Placental pericyte (primary cell): ENCODE measurements around the gene ZBTB39. TPM values are rescaled to one million over a fixed set of nuclear protein-coding genes. Genes with fewer than 3 reads are reported as not detected.

Source experiments
- total RNA-seq: library from RNA; depleted of rRNA; stranded (reverse); fragments of >200 nt; gene quantifications from 2 replicates; pipeline ENCODE4 v1.2.3, GENCODE V29; 2012

Gene ZBTB39, protein sequence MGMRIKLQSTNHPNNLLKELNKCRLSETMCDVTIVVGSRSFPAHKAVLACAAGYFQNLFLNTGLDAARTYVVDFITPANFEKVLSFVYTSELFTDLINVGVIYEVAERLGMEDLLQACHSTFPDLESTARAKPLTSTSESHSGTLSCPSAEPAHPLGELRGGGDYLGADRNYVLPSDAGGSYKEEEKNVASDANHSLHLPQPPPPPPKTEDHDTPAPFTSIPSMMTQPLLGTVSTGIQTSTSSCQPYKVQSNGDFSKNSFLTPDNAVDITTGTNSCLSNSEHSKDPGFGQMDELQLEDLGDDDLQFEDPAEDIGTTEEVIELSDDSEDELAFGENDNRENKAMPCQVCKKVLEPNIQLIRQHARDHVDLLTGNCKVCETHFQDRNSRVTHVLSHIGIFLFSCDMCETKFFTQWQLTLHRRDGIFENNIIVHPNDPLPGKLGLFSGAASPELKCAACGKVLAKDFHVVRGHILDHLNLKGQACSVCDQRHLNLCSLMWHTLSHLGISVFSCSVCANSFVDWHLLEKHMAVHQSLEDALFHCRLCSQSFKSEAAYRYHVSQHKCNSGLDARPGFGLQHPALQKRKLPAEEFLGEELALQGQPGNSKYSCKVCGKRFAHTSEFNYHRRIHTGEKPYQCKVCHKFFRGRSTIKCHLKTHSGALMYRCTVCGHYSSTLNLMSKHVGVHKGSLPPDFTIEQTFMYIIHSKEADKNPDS
- 7.2 and 9.0 TPM in 2 replicates for total RNA-seq

DNA sequence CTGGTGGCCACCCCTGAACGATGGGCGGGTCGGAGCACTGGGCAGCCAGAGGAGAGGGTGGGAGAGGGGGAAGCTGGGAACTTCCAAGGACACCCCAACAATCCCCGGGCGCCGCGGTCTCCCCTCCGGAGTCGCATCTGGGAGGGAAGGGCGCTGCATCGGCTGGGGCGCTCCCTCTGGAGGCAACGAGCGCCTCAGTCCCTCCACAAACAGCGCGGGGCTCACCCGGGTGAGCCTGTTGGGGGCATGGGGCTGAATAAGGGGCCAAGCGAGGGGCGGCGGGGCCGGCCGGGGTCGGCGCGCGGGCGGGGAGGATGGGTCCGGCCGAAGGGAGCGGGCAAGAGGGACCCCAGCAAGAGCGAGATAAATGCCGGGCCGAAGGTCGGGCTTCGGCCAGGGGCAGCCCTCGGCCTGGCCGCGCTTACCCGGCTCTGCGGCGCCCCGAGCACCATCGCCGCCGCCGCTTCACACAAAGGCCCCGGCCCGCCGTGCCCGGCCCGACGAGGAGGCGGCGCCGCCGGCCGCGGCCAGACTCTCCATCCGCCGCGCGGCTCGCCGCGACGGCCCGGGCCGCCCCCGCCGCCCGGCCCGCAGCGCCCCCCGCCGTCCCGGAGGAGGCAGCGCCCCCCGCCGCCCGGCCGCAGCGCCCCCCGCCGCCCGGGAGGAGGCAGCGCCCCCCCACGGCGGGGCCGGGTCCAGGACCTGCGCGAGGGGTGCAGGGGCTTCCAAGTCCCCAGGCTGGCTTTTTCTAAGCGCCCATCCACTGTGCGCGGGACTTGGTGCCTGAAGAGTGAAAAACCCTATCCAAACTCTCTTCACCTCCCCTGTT is at the start of gene ZBTB39:
ZBTB39 (minus strand) TSS at position 567 of the 829 bp plus-strand sequence. CDS start 1,629 bp downstream, outside the sequence.

DNA sequence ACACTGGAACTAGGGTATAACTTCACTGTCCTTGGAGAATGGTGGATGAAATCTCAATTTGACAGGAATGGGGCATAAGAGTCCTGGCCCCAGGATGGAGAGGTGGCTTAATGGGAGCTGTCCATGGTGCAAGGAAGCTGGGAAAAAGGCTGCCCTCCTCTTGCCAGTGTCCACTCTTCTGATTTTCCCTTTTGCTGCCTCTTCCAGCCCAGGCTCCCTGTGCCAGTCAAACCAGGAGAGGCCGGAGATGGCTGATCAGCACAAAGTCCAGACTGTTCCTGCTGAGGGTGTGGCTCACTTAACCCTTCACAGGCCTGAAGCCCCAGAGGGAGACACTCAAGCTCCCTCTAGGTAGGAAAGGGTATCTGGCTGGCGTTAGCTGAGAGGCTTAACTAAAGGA is 43.5 kb upstream of the ZBTB39 start, which contains the start of gene MYO1A:
MYO1A (minus strand) TSS at position 240 of the 400 bp plus-strand sequence. CDS start 1,806 bp downstream, outside the sequence.

DNA sequence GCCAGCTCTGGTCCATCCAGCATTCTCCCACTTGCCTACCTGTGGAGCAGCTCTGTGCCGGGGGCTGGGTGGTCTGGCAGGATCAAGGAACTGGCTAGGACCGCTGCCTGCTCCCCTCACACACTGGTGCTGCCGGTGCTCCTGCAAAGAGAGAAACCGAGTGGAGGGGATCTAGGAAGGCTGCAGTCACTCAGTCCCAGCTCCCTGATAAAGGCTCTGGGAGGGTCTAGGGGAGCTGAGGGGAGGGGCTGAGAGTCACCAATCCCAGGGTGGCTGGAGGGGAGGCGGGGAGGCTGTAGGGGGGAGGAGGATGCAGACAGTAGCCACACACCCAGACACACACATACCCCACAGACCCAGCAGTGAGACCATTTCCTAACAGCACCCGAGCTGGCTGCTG is 10.0 kb upstream of the ZBTB39 start, which contains the start of gene TAC3:
TAC3 (minus strand) TSS at position 182 of the 400 bp plus-strand sequence. CDS start 732 bp downstream, outside the sequence.

DNA sequence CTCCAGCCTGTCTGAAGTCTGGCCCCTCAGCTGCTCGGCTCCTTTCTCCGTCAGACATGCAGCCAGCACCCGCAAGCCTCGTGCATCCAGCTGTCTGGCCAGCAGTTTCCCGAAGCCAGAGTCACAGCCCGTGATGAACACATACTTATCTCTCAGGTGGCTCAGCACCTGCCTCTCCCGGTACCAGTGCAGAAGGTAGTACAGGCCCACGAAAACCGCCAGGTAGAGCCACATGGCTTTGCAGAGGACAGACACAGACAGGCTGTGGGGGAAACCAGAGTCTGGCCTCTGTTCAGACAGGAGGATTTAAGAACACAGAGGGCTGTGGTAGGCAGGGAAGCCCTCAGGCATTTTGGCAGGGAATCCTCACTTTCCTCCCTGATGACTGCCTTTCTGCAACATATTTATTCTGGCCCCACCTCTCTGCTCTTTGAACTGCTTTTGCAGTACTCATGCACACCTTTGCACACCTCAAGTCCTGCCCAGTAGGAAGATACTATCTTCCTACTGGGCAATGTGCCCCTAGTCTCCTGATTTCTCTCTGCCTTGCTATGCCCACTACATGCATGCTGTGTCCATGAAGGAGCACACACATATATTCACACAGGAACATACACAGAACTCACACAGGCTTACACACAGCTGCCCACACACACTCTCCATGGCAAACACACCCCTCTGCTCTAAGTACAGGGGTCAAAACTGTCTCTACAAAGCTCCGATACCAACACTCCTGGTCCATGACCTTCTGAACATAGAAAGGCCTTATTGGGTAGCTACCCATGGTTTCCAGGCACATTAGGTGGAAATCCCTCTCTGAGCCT is 48.9 kb downstream of the ZBTB39 start, which contains the start of gene RDH16:
RDH16 (minus strand) TSS at position 380 of the 824 bp plus-strand sequence; CDS start at position 234, 146 bp downstream.

Other genes starting within 250 kb of the ZBTB39 start
- gene HSD17B6, start 243.2 kb downstream of the ZBTB39 start, total RNA-seq = 1.0 and 4.4 TPM in 2 replicates
- not detected in 2 replicates for gene SDR9C7, start 72.1 kb downstream of the ZBTB39 start, total RNA-seq
- 0.14 TPM in 1 of 2 replicates, not detected in the other for gene RDH16, start 48.9 kb downstream of the ZBTB39 start, total RNA-seq
- not detected in 2 replicates for gene TAC3, start 10.0 kb upstream of the ZBTB39 start, total RNA-seq
- not detected in 2 replicates for gene MYO1A, start 43.6 kb upstream of the ZBTB39 start, total RNA-seq
- gene NEMP1, start 72.2 kb upstream of the ZBTB39 start, total RNA-seq = 4.6 and 21.5 TPM in 2 replicates
- 30.2 and 62.3 TPM in 2 replicates for gene NAB2, start 82.6 kb upstream of the ZBTB39 start, total RNA-seq
- gene STAT6, start 104.8 kb upstream of the ZBTB39 start, total RNA-seq = 79.9 and 83.4 TPM in 2 replicates
- gene LRP1, start 121.9 kb upstream of the ZBTB39 start, total RNA-seq = 257 and 464 TPM in 2 replicates
- gene LRP1-AS, start 141.1 kb upstream of the ZBTB39 start, total RNA-seq = not detected in 2 replicates
- 1.4 and 1.8 TPM in 2 replicates for gene NXPH4, start 210.2 kb upstream of the ZBTB39 start, total RNA-seq
- gene SHMT2, start 223.2 kb upstream of the ZBTB39 start, total RNA-seq = 254 and 673 TPM in 2 replicates
- gene STAC3, start 244.6 kb upstream of the ZBTB39 start, total RNA-seq = 0.43 and 0.66 TPM in 2 replicates